ENCODE measurements around the gene EPB41L3.
"Not testable (repeated sequence)": the region's sequence is repeated elsewhere in the genome, so short reads cannot be mapped to it uniquely, and the experiment has no call there.

Gene EPB41L3

GRCh38 chr18:5496305-5496704 lies 47.5 kb downstream of the EPB41L3 start:
- DNase-seq (ENCODE audit: low spot score) = no peak

GRCh38 chr18:5490753-5491480 lies 52.9 kb downstream of the EPB41L3 start:
- no peak for DNase-seq (ENCODE audit: low spot score)

GRCh38 chr18:5488844-5489243 lies 55.0 kb downstream of the EPB41L3 start:
- no peak for DNase-seq (ENCODE audit: low spot score)

- not testable (repeated sequence) for DNase-seq (ENCODE audit: low spot score)
These were observed 55.8 kb downstream of the EPB41L3 start for GRCh38 chr18:5488044-5488443.

- no peak for DNase-seq (ENCODE audit: low spot score)
These were observed 59.3 kb downstream of the EPB41L3 start for GRCh38 chr18:5484526-5484925.

- DNase-seq (ENCODE audit: low spot score) = no peak
These were observed 62.2 kb downstream of the EPB41L3 start for GRCh38 chr18:5481621-5482020.

GRCh38 chr18:5478261-5478660 lies 65.5 kb downstream of the EPB41L3 start:
- DNase-seq (ENCODE audit: low spot score) = no peak

GRCh38 chr18:5476961-5477800 lies 66.6 kb downstream of the EPB41L3 start:
- no peak for DNase-seq (ENCODE audit: low spot score)

GRCh38 chr18:5475267-5475666 lies 68.5 kb downstream of the EPB41L3 start:
- no peak for DNase-seq (ENCODE audit: low spot score)

- no peak for DNase-seq (ENCODE audit: low spot score)
These were observed 74.5 kb downstream of the EPB41L3 start for GRCh38 chr18:5469340-5469739.

- no peak for DNase-seq (ENCODE audit: low spot score)
These were observed 75.4 kb downstream of the EPB41L3 start for GRCh38 chr18:5468394-5468793.

GRCh38 chr18:5467671-5468070 lies 76.1 kb downstream of the EPB41L3 start:
- DNase-seq (ENCODE audit: low spot score) = no peak

GRCh38 chr18:5466256-5466655 lies 77.5 kb downstream of the EPB41L3 start:
- no peak for DNase-seq (ENCODE audit: low spot score)

- no peak for DNase-seq (ENCODE audit: low spot score)
These were observed 79.5 kb downstream of the EPB41L3 start for GRCh38 chr18:5464251-5464650.

- DNase-seq (ENCODE audit: low spot score) = no peak
These were observed 80.0 kb downstream of the EPB41L3 start for GRCh38 chr18:5463831-5464230.

- DNase-seq (ENCODE audit: low spot score) = no peak
These were observed 80.4 kb downstream of the EPB41L3 start for GRCh38 chr18:5463390-5463789.

GRCh38 chr18:5462227-5462626 lies 81.6 kb downstream of the EPB41L3 start:
- DNase-seq (ENCODE audit: low spot score) = no peak

- no peak for DNase-seq (ENCODE audit: low spot score)
These were observed 82.8 kb downstream of the EPB41L3 start for GRCh38 chr18:5461041-5461440.

- DNase-seq (ENCODE audit: low spot score) = no peak
These were observed 86.3 kb downstream of the EPB41L3 start for GRCh38 chr18:5457462-5457957.

- peak; percentile 19 for DNase-seq (ENCODE audit: low spot score)
These were observed 87.0 kb downstream of the EPB41L3 start for GRCh38 chr18:5456577-5457461.

GRCh38 chr18:5455674-5456073 lies 88.1 kb downstream of the EPB41L3 start:
- DNase-seq (ENCODE audit: low spot score) = no peak

GRCh38 chr18:5452943-5453443 lies 90.8 kb downstream of the EPB41L3 start:
- DNase-seq (ENCODE audit: low spot score) = no peak

All from activated CD4-positive, alpha-beta T cell treated with anti-CD3 and anti-CD28 coated beads, Interleukin-2, Interleukin-4, amounts not matched to agents 100 ng/mL and 50 ng/mL, durations not matched to agents 16 hours and 8 hours (primary cell).